Measurements from ENCODE around the gene ERI3.

DNA sequence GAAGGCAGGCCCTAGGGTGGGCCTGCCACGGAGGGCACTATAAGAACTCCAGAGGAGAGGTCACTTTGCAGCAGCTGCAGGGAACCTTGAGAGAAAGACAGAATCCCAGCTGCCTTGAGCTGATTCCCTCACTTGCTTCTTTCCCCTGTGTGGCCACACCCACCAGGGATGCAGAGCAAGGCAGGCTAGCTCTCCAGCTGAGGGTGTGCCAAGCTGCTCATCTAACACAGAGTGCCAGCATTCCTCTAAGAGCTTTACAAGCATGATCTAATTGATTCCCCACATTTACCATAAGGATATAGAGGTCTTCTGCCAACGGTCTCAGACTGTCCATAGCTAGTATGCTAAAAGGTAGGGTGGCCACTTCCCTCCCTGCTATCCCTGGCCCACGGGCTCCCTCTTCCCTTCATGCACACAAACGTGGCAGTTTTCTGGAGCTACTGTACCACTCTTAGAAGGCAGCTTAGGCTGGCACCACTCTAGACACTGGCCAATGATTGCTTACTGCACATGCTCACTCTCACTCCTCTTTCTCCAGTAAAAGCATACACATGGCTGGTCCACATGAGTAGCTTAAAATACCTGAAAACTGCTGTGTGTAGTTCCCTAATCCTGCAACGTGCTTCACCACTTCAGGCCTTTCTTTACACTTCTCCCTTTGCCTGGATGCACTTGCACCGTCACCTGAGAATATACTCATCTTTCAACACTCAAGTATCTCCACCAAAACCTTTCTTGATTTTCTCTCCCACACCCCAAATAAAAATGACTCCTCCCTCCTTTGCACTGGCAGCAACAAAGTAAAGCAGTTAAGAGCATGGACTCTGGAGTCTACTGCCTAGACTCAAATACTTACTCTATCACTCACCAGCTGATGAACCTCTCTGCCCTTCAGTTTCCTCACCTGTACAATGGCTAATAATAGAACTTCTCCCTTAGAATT lies 84.1 kb downstream of the ERI3 start:
- TF ChIP-seq EZH2 (IDR thresholded peaks at IDR 0.05; ENCODE audit: borderline replicate concordance, low read length): no peak
- TF ChIP-seq, protein P1, sequence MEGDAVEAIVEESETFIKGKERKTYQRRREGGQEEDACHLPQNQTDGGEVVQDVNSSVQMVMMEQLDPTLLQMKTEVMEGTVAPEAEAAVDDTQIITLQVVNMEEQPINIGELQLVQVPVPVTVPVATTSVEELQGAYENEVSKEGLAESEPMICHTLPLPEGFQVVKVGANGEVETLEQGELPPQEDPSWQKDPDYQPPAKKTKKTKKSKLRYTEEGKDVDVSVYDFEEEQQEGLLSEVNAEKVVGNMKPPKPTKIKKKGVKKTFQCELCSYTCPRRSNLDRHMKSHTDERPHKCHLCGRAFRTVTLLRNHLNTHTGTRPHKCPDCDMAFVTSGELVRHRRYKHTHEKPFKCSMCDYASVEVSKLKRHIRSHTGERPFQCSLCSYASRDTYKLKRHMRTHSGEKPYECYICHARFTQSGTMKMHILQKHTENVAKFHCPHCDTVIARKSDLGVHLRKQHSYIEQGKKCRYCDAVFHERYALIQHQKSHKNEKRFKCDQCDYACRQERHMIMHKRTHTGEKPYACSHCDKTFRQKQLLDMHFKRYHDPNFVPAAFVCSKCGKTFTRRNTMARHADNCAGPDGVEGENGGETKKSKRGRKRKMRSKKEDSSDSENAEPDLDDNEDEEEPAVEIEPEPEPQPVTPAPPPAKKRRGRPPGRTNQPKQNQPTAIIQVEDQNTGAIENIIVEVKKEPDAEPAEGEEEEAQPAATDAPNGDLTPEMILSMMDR (IDR thresholded peaks at IDR 0.05; ENCODE audit: low read length): no peak
